GM04503 (cell line): ENCODE results near the gene B3GALNT2.
"Not testable (repeated sequence)": the region's sequence is repeated elsewhere in the genome, so short reads cannot be mapped to it uniquely, and the experiment has no call there.

Experiments used
- DNase-seq: peaks from one replicate; pipeline ENCODE4 v3.0.0-alpha.2; 2012; ENCODE audit warnings: low read depth

B3GALNT2 gene

GRCh38 chr1:235503403-235504121 lies 690 bp downstream of the B3GALNT2 start:
- no peak for DNase-seq

- no peak for DNase-seq
These were observed 1.4 kb downstream of the B3GALNT2 start for GRCh38 chr1:235502601-235503402.

GRCh38 chr1:235500971-235501540 lies 3.2 kb downstream of the B3GALNT2 start:
- no peak for DNase-seq

- no peak for DNase-seq
These were observed 8.7 kb downstream of the B3GALNT2 start for GRCh38 chr1:235495551-235495950.

GRCh38 chr1:235495030-235495429 lies 9.2 kb downstream of the B3GALNT2 start:
- DNase-seq, result no peak

- no peak for DNase-seq
These were observed 9.7 kb downstream of the B3GALNT2 start for GRCh38 chr1:235494531-235494930.

- no peak for DNase-seq
These were observed 12.6 kb downstream of the B3GALNT2 start for GRCh38 chr1:235491644-235492043.

- no peak for DNase-seq
These were observed 17.9 kb downstream of the B3GALNT2 start for GRCh38 chr1:235486321-235486720.

GRCh38 chr1:235485558-235485957 lies 18.7 kb downstream of the B3GALNT2 start:
- no peak for DNase-seq

GRCh38 chr1:235483090-235483489 lies 21.2 kb downstream of the B3GALNT2 start:
- DNase-seq, result no peak

- DNase-seq, result no peak
These were observed 30.4 kb downstream of the B3GALNT2 start for GRCh38 chr1:235473806-235474205.

GRCh38 chr1:235470741-235471439 lies 33.4 kb downstream of the B3GALNT2 start:
- DNase-seq, result no peak

- DNase-seq, result not testable (repeated sequence)
These were observed 34.4 kb downstream of the B3GALNT2 start for GRCh38 chr1:235469897-235470296.

- no peak for DNase-seq
These were observed 35.3 kb downstream of the B3GALNT2 start for GRCh38 chr1:235468970-235469369.

- no peak for DNase-seq
These were observed 36.2 kb downstream of the B3GALNT2 start for GRCh38 chr1:235468004-235468403.

GRCh38 chr1:235465066-235465465 lies 39.2 kb downstream of the B3GALNT2 start:
- DNase-seq, result no peak

- not testable (repeated sequence) for DNase-seq
These were observed 41.4 kb downstream of the B3GALNT2 start for GRCh38 chr1:235462832-235463231.

- no peak for DNase-seq
These were observed 42.3 kb downstream of the B3GALNT2 start for GRCh38 chr1:235461954-235462353.

- no peak for DNase-seq
These were observed 43.5 kb downstream of the B3GALNT2 start for GRCh38 chr1:235460770-235461169.

- DNase-seq, result not testable (repeated sequence)
These were observed 46.4 kb downstream of the B3GALNT2 start for GRCh38 chr1:235457856-235458255.

- no peak for DNase-seq
These were observed 48.4 kb downstream of the B3GALNT2 start for GRCh38 chr1:235455823-235456222.

- DNase-seq, result no peak
These were observed 49.2 kb downstream of the B3GALNT2 start for GRCh38 chr1:235455097-235455496.
